Measurements from ENCODE around the gene SLU7.
"Not testable (repeated sequence)": the region's sequence is repeated elsewhere in the genome, so short reads cannot be mapped to it uniquely, and the experiment has no call there.

Gene SLU7

GRCh38 chr5:160450164-160450932 lies 31.5 kb upstream of the SLU7 start:
- no peak for DNase-seq

- no peak for DNase-seq
Measured at GRCh38 chr5:160449458-160449857, 30.6 kb upstream of the SLU7 start.

- DNase-seq: no peak
Measured at GRCh38 chr5:160448886-160449285, 30.0 kb upstream of the SLU7 start.

- DNase-seq: no peak
Measured at GRCh38 chr5:160445751-160446150, 26.9 kb upstream of the SLU7 start.

GRCh38 chr5:160445132-160445531 lies 26.3 kb upstream of the SLU7 start:
- DNase-seq: no peak

GRCh38 chr5:160444407-160444806 lies 25.5 kb upstream of the SLU7 start:
- DNase-seq: no peak

DNA sequence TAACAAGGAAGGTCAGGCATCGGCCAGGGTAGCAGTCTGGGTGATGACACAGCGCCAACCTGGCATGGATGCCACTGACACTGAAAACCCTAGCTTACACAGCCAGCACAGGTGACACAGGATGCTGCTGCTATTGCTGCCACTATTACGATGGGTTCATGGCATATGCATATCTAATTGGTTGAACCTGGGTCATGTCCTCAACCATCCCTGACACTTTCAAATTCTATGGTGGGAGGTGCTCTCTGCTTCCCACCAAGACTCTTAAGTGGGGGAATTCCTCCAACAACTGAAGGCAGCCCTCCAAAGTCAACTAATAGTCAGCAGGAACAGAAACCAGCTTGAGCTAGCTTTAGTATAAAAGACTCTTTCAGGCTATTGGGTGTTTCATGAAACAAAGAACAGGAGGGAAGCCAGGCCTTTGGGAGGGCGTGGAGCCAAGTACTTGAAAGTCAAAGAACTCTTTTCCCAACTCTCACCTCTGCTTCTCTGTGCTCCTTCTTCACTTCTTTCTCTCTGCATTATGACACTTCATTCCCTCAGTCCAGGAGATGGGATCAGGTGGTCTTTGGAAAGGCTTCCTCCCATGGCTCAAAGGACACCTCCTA lies 24.0 kb upstream of the SLU7 start:
- DNase-seq: no peak

- no peak for DNase-seq
Measured at GRCh38 chr5:160441311-160441781, 22.5 kb upstream of the SLU7 start.

- peak; percentile 54 for DNase-seq
Measured at GRCh38 chr5:160439205-160439600, 20.3 kb upstream of the SLU7 start.

- peak; percentile 47 for DNase-seq
Measured at GRCh38 chr5:160438316-160439204, 19.7 kb upstream of the SLU7 start.

DNA sequence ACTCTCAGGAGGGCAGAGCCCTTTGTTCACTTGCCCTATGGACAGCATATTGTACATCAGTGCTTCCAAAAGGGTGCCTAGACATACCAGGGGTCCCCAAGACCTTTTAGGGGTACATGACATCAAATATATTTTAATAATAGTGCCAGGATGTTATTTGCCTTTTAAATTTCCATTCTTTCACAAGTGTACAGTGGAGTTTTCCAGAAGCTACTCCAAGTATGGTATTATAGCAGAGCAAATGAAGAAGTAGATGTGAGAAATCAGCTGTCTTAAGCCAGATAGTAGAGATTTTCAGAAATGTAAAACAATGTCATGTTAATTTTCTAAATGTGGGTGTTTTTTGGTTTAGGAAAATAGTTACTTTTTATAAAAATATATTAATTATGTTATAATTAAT lies 18.4 kb upstream of the SLU7 start:
- no peak for DNase-seq

- not testable (repeated sequence) for DNase-seq
Measured at GRCh38 chr5:160436661-160437060, 17.8 kb upstream of the SLU7 start.

DNA sequence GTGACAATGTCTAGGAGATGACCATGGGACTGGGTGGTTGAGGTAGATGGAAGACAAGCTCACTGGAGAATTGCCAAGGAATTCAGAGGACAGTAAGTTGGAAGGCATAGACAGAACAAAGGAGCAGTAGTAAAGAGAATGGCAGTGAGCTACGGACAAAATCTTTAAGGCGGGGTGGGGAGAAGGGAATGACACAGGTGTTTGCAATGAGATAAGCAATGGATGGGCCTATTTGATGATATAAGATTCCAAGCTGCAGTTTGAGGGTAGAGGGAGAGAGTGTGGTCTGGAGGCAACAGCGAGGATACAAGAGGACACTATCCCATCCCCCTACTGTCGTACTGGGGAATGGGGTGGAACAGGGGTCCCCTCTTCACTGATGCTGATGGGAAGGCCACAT lies 17.1 kb upstream of the SLU7 start:
- no peak for DNase-seq

- DNase-seq: no peak
Measured at GRCh38 chr5:160435532-160435931, 16.7 kb upstream of the SLU7 start.

- DNase-seq: peak; percentile 77
Measured at GRCh38 chr5:160434022-160434531, 15.2 kb upstream of the SLU7 start.

DNA sequence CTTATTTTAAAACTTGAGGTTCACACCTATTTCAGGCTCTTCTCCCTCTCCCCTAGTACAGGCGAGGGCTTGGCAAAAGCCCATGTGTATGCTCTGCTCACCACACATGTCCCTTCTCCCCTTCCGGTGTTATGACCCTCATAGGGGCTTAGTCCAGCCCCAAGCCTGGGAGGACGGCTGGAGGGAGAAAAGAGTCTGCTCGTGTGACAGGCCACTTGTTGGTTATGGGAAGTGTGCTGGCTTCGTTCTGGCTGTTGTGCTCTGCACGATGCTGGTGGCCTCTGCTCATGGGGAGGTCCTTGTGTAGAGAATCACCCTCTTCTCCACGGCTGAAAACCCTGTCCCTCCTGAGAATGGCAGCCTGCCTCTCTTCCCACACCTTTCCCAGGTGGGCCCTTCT lies 13.9 kb upstream of the SLU7 start:
- DNase-seq: no peak

- DNase-seq: no peak
Measured at GRCh38 chr5:160432196-160432595, 13.3 kb upstream of the SLU7 start.

- no peak for DNase-seq
Measured at GRCh38 chr5:160427607-160428006, 8.7 kb upstream of the SLU7 start.

- peak; percentile 71 for DNase-seq
Measured at GRCh38 chr5:160423099-160423498, 4.2 kb upstream of the SLU7 start.

DNA sequence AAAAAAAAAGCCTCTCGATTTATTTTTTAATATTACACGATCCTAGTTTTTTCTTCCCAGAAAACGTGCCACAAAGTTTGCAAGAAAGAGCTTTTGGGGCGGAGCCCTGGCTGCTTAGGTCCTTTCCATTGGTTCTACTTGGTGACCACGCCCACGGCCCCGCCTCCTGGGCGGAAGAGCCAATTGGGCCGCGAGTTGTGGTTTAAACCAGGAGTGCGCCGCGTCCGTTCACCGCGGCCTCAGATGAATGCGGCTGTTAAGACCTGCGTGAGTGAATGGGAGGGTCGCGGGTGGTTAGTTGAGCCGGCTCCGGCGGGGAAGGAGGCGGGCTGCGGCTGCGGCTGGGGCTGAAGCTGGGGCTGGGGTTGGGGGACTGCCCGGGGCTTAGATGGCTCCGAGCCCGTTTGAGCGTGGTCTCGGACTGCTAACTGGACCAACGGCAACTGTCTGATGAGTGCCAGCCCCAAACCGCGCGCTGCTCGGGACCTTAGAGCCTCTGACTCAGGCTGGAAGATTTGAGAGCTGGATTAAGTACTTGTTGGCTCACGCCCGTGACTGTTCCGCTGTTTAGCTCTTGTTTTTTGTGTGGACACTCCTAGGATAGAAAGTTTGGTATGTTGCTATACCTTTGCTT lies 2.9 kb upstream of the SLU7 start, which contains the start of gene PTTG1:
PTTG1 (plus strand) TSS at position 231 of the 634 bp plus-strand sequence. CDS start 458 bp downstream, outside the sequence.
- DNase-seq: peak; percentile 95

DNA sequence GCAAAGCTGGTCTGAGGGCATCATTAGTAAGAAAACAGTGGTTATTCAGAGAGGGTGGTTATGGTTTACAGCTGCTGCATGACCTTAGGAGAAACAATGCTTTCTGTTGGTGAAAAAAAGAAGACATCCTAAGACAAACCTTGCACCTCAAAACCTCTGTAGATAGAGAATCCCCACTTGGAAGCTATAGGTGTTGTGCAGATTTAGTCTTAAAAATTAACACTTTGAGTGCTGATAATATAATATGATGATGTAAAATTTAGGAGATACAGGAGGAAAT lies 1.4 kb upstream of the SLU7 start:
- DNase-seq: no peak

- DNase-seq: no peak
Measured at GRCh38 chr5:160419458-160420330, 813 bp upstream of the SLU7 start.
